GM21360 (cell line): ENCODE measurements around the gene ZNF324.
"Not testable (repeated sequence)": the region's sequence is repeated elsewhere in the genome, so short reads cannot be mapped to it uniquely, and the experiment has no call there.

Source experiments
- ATAC-seq: cut with Tn5 transposase; IDR thresholded peaks from one replicate; pipeline ENCODE4 v1.9.1; 2021; ENCODE audit warnings: mild to moderate bottlenecking, moderate library complexity; ENCODE audit not compliant: unreplicated experiment

ZNF324 gene

DNA sequence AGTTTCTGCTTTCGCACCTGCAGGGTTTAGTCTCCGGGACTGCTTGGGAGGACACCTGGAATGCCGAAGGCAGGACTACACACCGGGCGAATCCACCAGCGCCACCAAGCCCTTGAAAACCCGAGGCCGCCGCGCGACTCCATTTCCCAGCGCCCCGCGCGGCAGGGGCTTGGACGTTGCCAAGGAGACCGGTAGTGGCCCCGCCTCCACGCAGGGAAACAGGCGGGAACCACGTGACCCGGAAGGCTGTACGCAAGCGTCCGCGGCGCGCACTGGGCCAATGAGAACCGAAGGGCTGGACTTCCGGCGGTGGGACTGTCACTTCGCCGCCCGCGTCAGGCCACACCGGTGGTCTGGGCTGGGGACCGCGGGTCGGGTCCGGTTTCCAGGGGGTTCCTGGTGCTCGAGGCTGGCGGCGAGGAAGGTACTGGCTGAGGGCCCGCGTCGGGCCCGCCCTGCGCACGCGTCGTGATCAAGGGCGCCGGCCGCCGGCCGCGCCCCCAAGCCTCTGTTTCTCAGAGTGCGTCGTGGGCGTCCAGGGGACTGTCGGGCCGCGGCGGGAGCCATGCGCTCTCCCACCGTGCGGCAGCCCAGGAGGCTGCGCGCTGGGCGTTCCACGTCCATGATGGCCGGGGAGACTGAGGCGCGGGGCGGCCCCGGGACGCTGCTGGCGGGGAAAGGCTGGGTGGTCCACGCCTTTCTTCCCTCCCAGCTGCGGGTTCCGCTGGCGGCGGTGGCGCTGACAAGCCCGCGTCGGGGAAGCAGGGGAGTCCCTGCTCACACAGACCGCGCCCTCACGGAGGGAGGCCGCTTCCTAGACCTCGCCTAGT, at the start of gene ZNF324:
Gene ZNF324 (plus strand): TSS at position 321 of the 830 bp plus-strand sequence. CDS start 2,106 bp downstream, outside the sequence.
- ATAC-seq: peak; percentile 80

DNA sequence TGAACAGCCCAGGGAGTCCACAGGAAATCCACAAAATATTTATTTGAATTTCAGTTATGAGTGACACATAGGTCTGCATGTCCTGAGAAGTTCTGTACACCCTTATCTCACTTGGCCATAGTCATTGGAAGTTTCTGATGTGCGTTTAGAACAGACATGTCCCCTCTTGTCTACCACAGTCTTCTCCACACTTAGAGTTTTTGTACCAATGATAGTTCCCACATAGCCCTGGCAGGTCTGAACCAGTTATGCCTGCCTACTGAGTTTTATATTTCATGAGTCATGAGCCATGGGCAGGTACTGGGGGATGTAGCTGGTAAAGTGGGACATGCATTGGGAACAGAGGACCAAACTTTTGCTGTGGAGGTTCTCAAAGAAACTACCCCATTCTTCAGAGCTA, 38.3 kb upstream of the ZNF324 start:
- no peak for ATAC-seq

DNA sequence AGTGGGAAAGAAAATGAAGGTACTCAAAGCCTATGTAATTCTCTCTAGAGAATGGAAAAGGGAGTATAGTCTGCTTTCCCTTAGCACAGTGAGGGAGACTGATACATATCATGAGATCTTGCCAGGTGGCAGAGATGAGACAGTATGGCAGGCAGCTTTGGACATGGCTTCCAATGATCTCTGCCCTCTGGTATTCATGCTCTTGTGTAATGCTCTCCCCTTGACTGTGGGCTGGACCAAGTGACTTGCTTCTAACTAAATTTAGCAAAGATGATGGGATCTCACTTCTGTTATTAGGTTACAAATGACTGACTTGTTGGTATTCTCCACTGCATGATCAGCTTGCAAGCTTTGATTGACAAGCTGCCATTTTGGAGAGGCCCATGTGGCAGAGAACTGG, 37.1 kb upstream of the ZNF324 start:
- no peak for ATAC-seq

DNA sequence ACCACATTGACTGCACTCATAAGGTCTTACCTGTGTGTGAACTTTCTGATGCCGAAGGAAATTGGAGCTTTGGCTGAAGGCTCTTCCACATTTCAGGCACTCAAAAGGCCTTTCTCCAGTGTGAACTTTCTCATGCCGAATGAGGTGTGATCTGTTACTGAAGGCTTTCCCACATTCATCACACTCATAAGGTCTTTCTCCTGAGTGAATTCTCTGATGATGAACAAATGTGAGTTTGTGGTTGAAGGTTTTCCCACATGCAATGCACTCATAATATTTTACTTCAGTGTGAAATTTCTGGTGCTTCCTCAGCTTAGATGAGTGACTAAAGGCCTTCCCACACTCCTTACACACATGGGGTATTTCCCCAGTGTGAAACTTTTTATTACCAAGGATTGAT, 32.7 kb upstream of the ZNF324 start:
- no peak for ATAC-seq

DNA sequence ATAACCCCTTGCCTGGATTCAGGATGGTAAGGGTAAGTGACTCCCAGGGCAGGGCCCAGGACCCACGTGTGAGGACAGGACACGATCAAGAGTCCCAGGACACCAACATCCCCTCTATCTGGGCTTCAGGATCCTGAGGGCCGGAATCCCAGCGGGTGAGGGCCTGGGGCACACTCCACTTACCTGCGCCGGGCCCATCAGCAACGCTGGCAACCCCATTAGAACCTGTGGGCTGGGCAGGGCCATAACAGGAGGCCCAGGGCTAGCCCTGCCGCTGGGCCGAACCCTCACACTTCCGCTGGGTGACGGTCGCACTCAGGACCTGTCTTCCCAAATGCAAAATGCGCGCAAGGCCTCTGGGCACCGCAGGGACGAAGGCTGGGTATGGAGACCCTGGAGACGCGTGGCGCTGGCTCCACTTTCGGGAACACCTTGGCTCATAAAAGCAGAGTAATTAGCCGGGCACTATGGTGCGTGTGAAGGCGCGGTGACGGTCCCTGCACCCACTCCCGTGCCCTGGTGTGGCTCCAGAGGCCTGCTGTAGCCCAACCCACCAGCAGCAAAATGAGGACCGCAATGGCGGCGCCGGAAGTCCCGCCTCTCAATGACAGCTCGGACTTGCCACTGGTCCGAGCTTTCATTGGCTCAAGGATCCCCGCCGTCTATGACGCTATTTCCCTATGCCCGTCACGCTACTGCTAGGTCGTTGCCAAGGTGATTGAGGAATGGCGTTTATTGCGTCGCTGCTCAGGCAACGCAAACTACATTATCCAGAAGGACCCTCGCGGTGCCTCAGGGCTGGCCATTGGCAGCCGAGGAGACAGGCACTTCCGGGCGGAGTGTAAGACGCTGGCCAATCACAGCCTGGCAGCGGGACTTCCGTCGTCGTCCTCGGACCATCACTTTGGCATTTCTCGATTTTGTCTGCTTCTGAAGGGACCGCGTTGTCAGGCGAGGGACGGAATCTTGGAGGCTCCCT, 27.0 kb upstream of the ZNF324 start, which contains the start of gene ZNF132:
Gene ZNF132 (minus strand): TSS at position 578 of the 979 bp plus-strand sequence. CDS start 332 bp downstream, at position 246.
- peak; percentile 90 for ATAC-seq

DNA sequence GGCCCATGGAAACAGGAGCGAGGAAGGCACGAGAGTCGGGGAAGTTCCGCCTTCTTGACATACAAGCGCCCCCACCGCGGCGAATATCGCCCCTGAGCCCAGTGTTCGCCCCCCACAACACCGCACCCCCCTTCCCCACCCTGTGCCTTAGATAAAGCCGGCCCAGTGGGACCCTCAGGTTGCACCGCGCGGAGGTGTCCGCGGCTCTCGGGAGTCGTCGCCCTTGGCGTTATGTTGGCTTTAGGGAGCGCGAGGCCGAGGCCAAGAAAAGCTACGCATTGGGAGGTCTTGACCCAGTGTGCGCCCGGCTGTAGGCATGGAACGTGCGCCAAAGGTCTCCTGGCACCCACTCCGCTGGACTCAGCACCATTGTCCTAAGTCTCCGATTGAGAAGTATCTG, 26.3 kb upstream of the ZNF324 start:
- no peak for ATAC-seq

DNA sequence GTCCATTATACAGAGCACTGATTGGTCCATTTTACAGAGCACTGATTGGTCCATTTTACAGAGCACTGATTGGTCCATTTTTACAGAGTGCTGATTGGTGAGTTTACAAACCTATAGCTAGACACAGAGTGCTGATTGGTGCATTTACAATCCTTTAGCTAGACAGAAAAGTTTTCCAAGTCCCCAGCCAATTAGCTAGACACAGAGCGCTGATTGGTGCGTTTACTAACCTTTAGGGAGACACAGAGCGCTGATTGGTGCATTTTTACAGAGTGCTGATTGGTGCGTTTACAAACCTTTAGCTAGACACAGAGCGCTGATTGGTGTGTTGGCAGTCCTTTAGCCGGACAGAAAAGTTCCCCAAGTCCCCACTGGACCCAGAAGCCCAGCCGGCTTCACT, 23.9 kb upstream of the ZNF324 start:
- not testable (repeated sequence) for ATAC-seq

DNA sequence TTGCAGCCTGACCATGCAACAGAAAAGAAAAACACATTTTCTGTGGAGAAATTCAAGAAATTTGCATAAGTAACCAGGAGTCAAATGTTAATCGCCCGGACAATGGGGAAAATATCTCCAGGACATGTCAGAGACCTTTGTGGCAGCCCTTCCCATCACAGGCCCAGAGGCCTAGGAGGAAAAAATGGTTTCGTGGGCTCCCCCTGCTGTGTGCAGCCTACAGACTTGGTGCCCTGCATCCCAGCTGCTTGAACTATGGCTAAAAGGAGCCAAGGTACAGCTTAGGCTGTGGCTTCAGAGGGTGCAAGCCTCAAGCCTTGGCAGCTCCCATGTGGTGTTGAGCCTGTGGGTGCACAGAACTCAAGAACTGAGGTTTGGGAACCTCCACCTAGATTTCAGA, 18.0 kb upstream of the ZNF324 start:
- not testable (repeated sequence) for ATAC-seq

DNA sequence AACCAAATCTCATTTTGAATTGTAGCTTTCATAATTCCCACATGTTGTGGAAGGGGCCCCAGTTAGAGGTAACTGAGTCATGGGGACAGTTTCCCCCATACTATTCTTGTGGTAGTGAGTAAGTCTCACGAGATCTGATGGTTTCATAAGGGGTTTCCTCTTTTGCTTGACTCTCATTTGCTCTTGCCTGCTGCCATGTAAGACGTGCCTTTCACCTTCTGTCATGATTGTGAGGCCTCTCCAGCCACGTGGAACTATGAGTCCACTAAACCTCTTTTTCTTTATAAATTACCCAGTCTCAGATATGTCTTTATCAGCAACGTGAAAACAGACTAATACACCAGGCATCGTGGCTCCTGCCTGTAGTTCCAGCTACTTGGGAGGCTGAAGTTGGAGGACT, 16.9 kb upstream of the ZNF324 start:
- ATAC-seq: not testable (repeated sequence)

DNA sequence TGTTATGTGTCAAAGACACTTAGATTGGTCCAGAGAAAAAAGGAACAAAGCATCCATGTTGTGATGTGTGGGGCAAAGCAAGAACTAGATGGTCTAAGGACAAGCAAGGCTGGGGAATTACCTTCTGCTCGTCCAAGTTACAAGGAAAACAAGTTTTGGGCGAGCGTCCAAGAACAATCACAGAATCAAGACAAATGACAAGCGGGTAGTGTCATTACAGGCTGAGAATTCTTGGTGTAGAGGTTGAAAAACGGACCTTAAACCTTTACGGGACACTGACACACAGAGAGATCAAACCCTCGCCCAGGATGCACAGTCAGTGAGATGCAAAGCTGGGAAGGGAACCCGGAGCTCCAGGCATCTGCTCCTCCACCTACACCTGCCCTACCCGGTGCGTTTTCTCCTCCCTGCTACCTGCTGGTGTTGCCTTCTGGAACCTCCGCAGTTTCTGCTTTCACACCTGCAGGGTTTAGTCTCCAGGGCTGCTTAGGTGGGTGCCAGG, 16.0 kb upstream of the ZNF324 start:
- ATAC-seq: peak; percentile 7

DNA sequence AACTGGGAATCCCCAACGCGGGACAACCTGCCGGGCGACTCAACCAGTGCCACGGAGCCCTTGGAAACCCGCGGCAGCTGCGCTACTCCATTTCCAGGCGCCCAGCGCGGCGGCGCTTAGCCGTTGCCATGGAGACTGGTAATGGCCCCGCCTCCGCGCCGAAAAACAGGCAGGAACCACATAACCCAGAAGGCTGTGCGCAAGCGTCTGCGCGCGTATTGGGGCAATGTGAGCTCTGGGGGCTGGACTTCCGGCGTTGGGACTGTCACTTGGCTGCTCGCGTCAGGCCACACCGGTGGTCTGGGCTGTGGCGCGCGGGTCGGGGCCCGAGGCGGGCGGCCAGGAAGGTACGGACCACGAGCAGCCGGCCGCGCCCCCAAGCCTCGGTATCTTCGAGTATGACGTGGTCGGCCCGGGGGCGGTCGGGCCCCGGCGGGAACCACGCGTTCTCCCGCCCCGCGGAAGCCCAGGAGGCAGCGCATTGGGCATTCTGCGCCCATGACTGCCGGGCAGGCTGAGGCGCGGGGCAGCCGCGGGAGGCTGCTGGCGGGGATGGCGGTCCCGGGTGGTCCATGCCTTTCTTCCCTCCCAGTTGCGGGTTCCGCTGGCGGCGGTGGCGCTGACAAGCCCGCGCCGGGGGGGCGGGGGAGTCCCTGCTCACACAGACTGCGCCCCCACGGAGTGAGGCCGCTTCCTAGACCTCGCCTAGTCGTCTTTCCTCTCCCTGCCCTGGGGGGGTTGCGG, 15.3 kb upstream of the ZNF324 start, which contains the start of gene ZNF324B:
Gene ZNF324B (plus strand): TSS at position 265 of the 744 bp plus-strand sequence. CDS start 2,080 bp downstream, outside the sequence.
- peak; percentile 87 for ATAC-seq

DNA sequence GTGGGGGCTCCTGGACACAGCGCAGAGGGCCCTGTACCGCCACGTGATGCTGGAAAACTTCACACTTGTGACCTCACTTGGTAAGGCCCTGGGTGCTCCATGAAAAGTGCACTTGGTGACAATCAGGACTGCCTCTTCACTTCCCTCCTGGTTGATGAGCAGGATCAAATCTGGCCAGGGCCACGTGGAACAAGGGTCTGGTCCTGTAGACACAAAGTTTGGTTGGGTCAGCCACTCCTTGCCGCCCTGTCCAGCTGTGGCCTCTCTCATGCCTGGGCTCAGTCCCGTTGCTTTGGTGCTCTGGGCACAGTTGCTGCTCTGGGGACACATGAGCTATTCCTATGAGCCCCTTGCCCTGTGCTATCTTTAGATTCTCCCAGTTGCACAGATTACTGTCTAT, 13.1 kb upstream of the ZNF324 start:
- no peak for ATAC-seq

DNA sequence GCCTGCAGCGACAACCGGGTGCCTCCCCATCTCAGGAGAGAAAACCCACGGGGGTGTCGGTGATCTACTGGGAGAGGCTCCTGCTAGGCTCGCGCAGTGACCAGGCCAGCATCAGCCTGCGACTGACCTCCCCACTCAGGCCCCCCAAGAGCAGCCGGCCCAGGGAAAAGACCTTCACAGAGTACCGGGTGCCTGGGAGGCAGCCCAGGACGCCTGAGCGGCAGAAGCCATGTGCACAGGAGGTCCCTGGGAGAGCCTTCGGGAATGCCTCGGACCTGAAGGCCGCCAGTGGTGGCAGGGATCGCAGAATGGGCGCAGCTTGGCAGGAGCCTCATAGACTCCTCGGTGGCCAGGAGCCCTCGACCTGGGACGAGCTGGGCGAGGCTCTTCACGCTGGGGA, 11.6 kb upstream of the ZNF324 start:
- ATAC-seq: no peak

DNA sequence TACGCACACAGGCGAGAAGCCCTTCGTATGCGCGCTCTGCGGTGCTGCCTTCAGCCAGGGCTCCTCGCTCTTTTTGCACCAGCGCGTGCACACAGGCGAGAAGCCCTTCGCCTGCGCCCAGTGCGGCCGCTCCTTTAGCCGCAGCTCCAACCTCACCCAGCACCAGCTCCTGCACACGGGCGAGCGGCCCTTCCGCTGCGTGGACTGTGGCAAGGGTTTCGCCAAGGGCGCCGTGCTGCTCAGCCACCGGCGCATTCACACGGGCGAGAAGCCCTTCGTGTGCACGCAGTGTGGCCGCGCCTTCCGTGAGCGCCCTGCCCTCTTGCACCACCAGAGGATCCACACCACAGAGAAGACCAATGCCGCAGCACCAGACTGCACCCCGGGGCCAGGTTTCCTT, 10.8 kb upstream of the ZNF324 start:
- no peak for ATAC-seq

DNA sequence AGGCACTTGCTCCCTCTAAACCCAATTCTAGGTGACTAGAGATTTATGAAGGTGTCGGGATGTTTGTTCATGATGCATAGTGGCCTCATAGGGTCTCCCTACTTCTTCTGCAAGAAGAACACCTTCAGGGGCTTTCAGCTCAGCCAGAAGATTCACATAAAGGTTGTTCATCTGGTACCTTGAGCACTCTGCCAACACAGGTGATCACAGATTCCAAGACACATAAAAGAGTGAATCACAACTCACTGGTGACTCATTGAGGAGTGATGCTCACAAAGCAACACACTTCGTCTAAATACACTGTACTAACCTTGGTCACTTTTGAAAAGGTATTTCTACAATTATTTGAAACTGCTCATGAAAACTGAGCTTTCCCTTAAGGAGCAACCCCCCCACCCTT, 6.8 kb upstream of the ZNF324 start:
- ATAC-seq: no peak

DNA sequence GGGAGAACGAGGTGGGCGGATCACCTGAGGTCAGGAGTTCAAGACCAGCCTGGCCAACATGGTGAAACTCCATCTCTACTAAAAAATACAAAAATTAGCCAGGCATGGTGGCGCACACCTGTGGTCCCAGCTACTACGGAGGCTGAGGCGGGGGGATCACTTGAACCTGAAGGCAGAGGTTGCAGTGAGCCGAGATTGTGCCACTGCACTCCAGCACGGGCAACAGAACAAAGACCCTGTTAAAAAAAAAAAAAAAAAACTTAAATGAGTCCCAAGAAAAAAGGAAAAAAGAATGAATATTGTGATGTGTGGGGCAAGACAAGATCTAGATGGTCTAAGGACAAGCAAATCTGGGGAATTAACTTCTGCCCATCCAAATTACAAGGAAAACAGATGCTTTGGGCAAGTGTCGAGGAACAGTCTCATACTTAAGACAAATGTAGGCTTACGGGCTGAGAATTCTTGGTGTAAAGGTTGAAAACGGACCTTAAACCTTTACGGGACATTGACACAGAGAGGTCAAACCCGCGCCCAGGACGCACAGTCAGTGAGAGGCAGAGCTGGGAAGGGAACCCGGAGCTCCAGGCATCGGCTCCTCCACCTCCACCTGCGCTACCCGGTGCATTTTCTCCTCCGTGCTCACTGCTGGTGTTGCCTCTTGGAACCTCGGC, 656 bp upstream of the ZNF324 start:
- no peak for ATAC-seq

DNA sequence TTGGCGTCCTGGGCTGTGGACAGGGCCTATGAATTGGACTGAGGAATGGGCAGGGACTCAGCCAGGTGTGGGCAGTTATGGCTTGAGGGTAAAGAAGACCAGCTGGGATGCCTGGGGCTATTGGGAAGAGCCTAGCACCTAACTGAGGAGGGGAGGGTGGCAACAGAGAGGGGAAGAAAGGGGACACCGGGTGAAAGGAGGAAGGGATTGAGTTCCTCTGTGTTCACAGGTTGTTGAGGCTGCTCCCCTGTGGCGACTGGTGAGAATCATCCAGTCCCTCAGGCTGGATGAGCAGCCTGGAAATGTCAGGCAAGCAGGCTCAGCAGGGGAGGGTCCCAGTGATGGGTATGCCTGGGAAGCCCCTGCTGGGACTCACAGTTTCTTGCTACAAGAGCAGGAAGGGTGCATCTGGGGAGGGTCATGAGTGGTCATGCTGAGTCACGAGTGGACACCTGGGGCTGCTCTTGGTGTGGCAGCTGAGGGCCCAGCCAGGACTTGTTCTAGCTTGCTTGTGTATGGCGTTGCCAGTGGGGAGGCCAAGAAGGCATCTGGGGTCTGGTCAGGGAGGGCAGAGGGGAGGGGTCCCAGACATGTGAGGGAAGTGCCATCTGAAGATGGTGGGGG, 1.4 kb downstream of the ZNF324 start:
- no peak for ATAC-seq

DNA sequence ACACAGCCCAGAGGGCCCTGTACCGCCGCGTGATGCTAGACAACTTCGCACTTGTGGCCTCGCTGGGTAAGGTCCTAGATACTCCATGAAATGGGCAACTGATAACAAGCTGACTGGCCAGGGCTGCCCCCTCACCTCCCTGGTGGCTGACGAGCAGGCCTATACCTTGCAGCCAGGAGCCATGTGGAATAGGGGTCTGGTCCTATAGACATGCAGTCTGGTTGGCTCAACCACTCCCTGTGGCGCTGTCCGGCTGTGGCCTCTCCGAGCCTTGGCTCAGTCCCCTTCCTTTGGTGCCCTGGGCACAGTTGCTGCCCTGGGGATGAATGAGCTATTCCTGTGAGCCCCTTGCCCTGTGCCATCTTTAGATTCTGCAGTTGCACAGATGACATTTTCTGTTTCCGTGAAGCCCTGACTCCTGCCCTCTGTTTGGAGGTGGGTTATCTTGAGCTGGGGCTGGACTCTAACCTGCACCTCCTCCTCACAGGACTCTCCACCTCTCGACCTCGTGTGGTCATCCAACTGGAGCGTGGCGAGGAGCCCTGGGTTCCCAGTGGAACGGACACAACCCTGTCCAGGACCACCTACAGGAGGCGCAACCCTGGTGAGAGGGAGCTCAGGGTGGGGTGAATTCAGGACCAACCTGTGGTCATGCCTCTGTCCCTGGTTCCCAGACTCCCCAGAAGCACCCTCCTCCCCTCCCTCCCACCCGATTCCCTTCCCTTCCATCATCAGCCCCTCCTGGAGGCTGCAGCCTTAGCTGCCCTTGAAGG, 2.5 kb downstream of the ZNF324 start:
- no peak for ATAC-seq
